Activated CD8-positive, alpha-beta memory T cell treated with anti-CD3 and anti-CD28 coated beads, Interleukin-2, amount 10 ng/mL, durations not matched to agents 7 days and 5 days (primary cell): ENCODE measurements around the gene GRIA3. TPM values are rescaled to one million over a fixed set of nuclear protein-coding genes. Genes with fewer than 3 reads are reported as not detected.

Source experiments
- ATAC-seq: fragments of 150-1000 bp; cut with Tn5 transposase; one replicate; pipeline ENCODE4 v1.10.0; 2021; ENCODE audit warnings: moderate library complexity
- CTCF ChIA-PET: fragments of 350-600 bp; sonication (Branson Sonifier 250); formaldehyde crosslinking; loops from one replicate; lab custom pipeline; 2021; ENCODE audit warnings: antibody characterized with exemption; lab: Charles Lee
- DNase-seq: peaks from one replicate; pipeline ENCODE4 v3.0.0-alpha.2; 2020
- H3K27ac Mint-ChIP-seq: one replicate; pipeline ENCODE4 v1.8.0; 2021; ENCODE audit warnings: mild to moderate bottlenecking, mixed read lengths
- H3K27me3 Mint-ChIP-seq: one replicate; pipeline ENCODE4 v1.8.0; 2021; ENCODE audit warnings: mixed read lengths
- H3K36me3 Mint-ChIP-seq: one replicate; pipeline ENCODE4 v1.8.0; 2021; ENCODE audit warnings: mild to moderate bottlenecking, mixed read lengths
- H3K4me1 Mint-ChIP-seq: one replicate; pipeline ENCODE4 v1.8.0; 2021; ENCODE audit warnings: mixed read lengths
- H3K4me3 Mint-ChIP-seq: one replicate; pipeline ENCODE4 v1.8.0; 2021; ENCODE audit warnings: mild to moderate bottlenecking, moderate library complexity, mixed read lengths
- H3K9me3 Mint-ChIP-seq: one replicate; pipeline ENCODE4 v1.8.0; 2022; ENCODE audit warnings: low read depth, mixed read lengths
- total RNA-seq, 2 experiments: library from RNA; stranded (reverse); gene quantifications; one replicate each; pipeline ENCODE4 v1.2.3, GENCODE V29; 2021

Gene GRIA3
- total RNA-seq, 2 experiments from 2014 or later = not detected

DNA sequence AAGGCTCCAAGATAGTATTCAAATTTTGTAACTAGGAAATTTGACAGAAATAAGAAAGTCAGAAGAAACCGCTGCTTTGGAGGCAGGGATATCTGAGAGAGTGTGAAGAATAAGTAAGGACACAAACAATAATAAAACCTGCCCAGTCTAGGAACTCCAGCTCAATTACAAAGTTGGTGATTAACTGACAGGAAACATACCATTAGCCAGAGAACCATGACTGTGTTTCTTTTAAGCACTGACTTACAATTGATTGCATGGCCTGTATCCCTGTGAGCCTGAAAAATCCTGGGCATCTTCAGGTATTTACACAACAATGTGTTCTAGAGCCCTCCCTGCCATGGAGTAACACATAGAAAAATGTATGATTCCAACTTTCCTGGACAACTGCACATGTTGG, 127.4 kb downstream of the GRIA3 start:
- DNase-seq (no peak), ATAC-seq (no peak)
- CTCF ChIA-PET = no interaction called here
- Mint-ChIP-seq H3K27me3 (no peaks in the 10 kb centered on the region), H3K9me3 (no peaks in the 10 kb centered on the region), H3K27ac (no peak overlapping the region), H3K4me3 (no peak overlapping the region), H3K36me3 (no peaks in the 10 kb centered on the region), H3K4me1 (no peaks in the 10 kb centered on the region)

DNA sequence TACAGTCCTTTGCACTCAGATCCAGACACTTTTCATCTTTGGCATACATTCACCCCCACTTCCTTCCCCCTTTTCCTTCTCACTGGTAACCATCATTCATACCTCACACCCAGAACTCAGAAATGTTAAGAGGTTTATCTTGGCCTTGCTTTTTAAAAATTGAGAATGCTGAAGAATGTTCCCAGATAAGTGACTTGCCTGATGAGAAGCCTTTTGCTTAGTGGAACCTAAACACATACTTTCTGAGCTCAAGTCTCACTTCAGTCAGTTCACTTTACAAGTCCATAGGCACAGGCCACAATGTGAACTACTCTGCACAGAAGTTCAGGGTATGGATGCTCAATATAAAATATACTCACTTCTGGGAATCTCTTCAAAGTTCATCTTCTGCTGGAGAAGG, 129.4 kb downstream of the GRIA3 start:
- H3K27ac Mint-ChIP-seq = no peak overlapping the region
- no peaks in the 10 kb centered on the region for H3K9me3 Mint-ChIP-seq
- CTCF ChIA-PET = no interaction called here
- no peaks in the 10 kb centered on the region for H3K36me3 Mint-ChIP-seq
- DNase-seq (no peak), ATAC-seq (no peak)
- H3K4me1 Mint-ChIP-seq = no peaks in the 10 kb centered on the region
- H3K4me3 Mint-ChIP-seq = no peak overlapping the region
- no peaks in the 10 kb centered on the region for H3K27me3 Mint-ChIP-seq

DNA sequence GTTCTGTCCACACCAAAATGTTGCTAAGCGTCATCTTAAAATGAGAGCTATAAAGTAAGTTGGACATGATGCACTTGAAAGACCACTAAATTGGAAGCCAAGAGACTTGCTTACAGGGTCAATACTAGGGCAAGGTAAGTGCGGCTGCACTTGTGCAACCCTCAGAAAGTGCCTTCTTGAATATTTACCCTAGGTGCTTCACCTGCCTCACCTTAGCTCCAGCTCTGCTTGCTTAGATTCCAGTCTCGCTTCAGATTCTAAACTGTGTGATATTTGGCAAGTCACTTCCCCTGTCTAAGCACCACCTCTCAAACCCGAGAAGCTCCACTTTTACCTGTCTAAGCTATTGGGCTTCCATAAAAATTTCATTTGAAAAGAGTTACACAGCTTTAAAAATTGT, 136.5 kb downstream of the GRIA3 start:
- DNase-seq (no peak), ATAC-seq (no peak)
- Mint-ChIP-seq H3K27ac (no peak overlapping the region), H3K9me3 (no peaks in the 10 kb centered on the region), H3K4me1 (no peaks in the 10 kb centered on the region), H3K4me3 (no peak overlapping the region), H3K27me3 (no peaks in the 10 kb centered on the region), H3K36me3 (no peaks in the 10 kb centered on the region)
- CTCF ChIA-PET = no interaction called here

DNA sequence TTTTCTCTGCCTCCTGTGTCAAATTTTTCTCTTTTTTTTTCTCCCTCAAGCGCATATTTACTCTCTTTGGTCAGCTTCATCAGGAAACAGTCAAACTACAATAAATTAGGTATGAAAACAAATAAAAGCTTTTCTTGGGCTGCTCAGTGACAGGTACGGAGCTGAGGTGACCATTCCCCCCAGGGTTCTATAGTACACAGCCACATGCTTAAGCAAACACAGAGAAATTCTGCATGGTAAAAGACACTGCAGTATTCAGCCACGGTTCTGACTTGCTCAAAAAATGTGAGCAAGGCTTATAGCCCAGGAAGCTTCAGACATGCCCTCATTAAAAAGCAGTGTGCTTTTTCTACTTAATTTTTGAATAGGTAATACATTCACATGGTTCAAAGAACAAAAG, 138.5 kb downstream of the GRIA3 start:
- Mint-ChIP-seq H3K4me3 (no peak overlapping the region), H3K4me1 (no peaks in the 10 kb centered on the region), H3K9me3 (no peaks in the 10 kb centered on the region), H3K27me3 (no peaks in the 10 kb centered on the region), H3K27ac (no peak overlapping the region), H3K36me3 (no peaks in the 10 kb centered on the region)
- DNase-seq = no peak
- no peak for ATAC-seq
- CTCF ChIA-PET = no interaction called here

DNA sequence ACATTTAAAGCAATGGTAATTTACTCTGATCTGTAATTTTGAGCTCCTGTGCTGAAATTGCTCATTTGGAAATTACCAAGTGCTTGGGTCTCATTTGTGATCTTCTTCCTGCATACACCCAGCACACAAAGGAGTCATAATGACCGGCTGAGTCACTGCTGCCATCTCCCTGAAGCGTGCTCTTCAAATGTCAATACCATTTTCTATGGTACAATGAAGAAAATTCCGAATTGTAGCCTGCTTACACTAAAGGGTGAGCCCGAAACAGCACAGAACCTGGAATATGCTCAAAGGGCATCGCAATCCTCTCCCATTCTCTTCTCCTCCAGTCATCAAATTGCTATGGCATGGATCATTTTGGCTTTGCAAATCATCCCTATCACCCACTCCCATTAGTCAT, 140.5 kb downstream of the GRIA3 start:
- H3K4me3 Mint-ChIP-seq = no peak overlapping the region
- CTCF ChIA-PET = no interaction called here
- no peaks in the 10 kb centered on the region for H3K4me1 Mint-ChIP-seq
- no peak for ATAC-seq
- H3K9me3 Mint-ChIP-seq = no peaks in the 10 kb centered on the region
- no peaks in the 10 kb centered on the region for H3K36me3 Mint-ChIP-seq
- H3K27me3 Mint-ChIP-seq = no peaks in the 10 kb centered on the region
- no peak for DNase-seq
- no peak overlapping the region for H3K27ac Mint-ChIP-seq

DNA sequence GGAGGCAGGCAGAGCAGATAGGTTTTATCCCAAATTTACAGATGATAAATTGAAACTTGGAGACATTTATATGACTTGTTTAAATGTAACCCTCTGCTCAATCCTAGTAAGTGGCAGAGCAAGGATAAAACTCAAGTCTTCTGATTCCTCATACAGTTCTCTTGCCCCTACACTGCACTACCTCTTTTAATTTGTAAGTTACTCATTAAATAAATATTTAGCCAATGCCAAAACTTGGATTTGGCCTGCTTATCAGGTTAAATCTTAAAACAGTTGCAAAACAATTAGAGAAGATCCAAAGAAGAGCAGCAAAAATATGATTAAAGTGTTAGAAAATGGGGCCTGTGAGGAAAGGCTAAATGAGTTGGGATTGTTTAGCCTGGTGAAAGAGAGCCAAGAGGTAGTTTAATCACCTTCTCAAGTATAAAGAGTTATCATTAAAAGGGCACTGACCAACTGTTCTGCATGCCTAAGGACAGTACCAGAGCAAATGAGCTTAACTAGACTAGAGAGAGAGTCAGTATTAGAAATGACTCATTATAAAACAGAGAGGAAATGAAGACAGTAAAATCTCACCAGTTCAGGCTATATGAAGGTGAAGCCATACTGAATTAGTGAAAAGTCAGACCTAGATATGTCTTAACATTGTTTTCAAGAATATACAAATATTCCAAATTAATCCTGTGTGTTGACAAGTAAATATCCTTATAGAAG, 146.3 kb downstream of the GRIA3 start:
- H3K36me3 Mint-ChIP-seq = no peaks in the 10 kb centered on the region
- H3K4me1 Mint-ChIP-seq = no peaks in the 10 kb centered on the region
- no peak overlapping the region for H3K4me3 Mint-ChIP-seq
- CTCF ChIA-PET = no interaction called here
- DNase-seq (no peak), ATAC-seq (no peak)
- H3K27ac Mint-ChIP-seq = no peak overlapping the region
- H3K9me3 Mint-ChIP-seq = no peaks in the 10 kb centered on the region
- H3K27me3 Mint-ChIP-seq = no peaks in the 10 kb centered on the region

DNA sequence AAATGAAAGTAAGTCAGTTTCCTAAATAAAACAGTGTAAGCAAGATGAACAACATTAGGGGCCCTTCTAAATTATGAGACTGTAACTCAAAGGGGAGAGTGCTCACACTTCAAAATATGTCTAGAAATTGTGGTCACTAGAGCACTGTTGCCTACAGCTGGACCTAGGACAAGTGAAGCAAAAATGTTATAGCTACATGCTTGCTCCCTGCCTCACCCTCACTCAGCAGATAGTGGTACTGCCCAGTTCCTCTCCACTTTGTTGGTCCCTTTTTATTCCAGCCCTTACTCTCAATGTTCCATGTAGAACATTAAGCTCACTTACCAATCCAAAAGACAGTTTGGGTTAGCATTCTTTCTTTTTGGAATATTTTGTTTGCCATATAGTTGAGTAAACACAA, 147.3 kb downstream of the GRIA3 start:
- DNase-seq (no peak), ATAC-seq (no peak)
- Mint-ChIP-seq H3K36me3 (no peaks in the 10 kb centered on the region), H3K27ac (no peak overlapping the region), H3K9me3 (no peaks in the 10 kb centered on the region), H3K4me3 (no peak overlapping the region), H3K27me3 (no peaks in the 10 kb centered on the region), H3K4me1 (no peaks in the 10 kb centered on the region)
- CTCF ChIA-PET = no interaction called here

DNA sequence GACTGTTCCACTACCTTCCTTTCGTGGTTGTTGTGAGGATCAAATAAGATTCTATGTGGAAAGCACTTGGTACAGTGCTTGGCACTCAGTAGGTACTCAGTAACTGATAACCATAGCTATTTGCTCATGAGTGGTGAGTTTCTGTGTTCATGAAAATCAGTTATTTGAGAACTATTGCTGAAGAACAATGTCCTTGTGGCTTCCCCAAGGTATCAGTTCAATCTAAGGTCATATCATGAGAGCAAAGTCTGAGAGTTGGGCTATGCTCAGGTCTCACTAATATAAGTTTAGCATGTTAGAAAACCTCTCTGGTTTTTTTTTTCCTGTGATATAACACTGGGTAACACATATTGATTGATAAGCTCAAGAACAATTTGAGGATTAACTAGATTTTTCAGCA, 147.8 kb downstream of the GRIA3 start:
- CTCF ChIA-PET = no interaction called here
- H3K9me3 Mint-ChIP-seq = no peaks in the 10 kb centered on the region
- no peak for DNase-seq
- H3K4me3 Mint-ChIP-seq = no peak overlapping the region
- no peaks in the 10 kb centered on the region for H3K4me1 Mint-ChIP-seq
- H3K27ac Mint-ChIP-seq = no peak overlapping the region
- H3K36me3 Mint-ChIP-seq = no peaks in the 10 kb centered on the region
- no peak for ATAC-seq
- no peaks in the 10 kb centered on the region for H3K27me3 Mint-ChIP-seq

DNA sequence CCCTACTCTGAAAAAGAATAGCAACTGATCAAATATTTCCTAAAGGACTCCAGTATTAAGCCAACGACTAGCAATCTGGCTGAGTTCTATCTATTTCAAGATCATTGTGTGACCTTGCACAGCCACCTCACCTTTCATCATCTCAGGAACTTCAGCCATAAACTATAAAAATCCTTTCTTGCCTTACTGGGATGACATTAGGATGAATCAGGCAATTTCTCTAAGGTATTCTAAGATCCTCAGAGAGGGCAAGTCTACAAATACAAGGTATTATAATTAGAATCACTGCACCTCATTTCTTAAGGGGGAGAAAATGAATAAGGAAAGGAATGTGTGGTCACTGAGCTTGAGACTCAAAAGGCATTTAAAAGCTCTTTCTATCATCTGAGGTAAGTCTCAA, 152.6 kb downstream of the GRIA3 start:
- DNase-seq (no peak), ATAC-seq (no peak)
- Mint-ChIP-seq H3K9me3 (no peaks in the 10 kb centered on the region), H3K27me3 (no peaks in the 10 kb centered on the region), H3K36me3 (no peaks in the 10 kb centered on the region), H3K27ac (no peak overlapping the region), H3K4me3 (no peak overlapping the region), H3K4me1 (peaks cover 2% of the 10 kb centered on the region)
- CTCF ChIA-PET = no interaction called here

DNA sequence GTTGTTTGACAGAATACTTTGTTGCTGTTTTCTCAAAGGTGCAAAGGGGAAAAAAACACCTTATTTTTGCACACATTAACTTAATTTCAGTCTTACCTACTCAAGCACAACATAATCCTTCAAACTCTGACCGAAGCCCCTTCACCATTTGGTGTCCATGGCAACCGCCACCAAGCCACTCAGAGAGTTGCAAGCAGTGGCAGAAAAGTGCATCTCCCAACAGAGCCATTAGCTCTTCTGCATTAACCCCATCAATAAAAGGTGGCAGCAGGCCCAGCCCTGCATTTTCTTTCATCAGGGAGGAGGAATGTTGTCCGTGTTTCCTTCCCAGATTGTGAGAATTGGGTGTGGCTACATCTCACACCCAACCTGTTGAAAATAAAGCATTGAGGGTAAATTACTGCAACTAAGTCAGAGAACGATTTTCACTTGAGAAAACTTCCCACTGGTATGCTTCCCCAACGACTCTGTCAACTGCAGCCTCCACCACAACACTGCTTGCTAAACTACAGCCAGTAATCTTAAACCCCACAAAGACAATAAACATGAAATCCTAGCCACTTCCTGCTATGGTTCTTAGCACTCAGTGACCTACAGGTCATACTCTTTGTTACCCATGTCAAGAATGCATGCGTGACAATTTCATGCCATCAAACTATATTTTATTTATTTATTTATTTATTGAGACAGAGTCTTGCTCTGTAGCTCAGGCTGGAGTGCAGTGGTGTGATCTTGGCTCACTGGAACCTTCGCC, 154.0 kb downstream of the GRIA3 start:
- Mint-ChIP-seq H3K27ac (no peak overlapping the region), H3K9me3 (no peaks in the 10 kb centered on the region), H3K27me3 (no peaks in the 10 kb centered on the region), H3K4me1 (peaks cover 2% of the 10 kb centered on the region), H3K4me3 (no peak overlapping the region), H3K36me3 (no peaks in the 10 kb centered on the region)
- DNase-seq (no peak), ATAC-seq (no peak)
- CTCF ChIA-PET = no interaction called here

DNA sequence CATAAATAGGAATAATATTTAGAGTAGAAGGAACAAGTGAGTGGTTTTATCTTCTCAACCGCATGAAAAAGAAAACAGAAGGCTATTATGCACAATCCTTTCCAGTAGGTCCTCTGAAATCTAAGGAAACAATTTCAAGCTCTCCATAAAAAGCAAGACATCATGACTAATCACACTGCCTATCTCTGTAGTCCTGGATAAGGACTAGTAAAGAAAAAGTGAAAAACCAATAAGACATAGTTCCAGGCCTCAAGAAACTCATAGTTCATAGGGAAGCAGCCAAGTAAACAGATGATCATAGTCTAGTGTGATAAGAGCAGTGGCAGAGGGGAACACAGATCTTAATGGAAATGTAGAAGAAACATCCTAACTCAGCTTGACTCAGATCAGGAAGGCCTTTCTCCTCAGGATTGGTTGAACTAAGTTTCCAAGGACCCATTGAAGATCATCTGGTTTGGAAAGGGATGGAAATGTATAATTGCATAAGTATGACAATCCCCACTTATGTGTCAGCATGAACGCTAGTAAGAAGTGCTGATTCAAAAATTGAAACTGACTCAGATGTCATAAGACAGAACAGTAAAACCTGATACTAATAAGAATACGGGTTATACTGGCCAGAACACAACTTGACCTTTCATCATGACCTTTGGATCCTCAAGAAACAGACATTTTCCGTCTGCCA, 155.3 kb downstream of the GRIA3 start:
- no peaks in the 10 kb centered on the region for H3K9me3 Mint-ChIP-seq
- ATAC-seq (no peak), DNase-seq (no peak)
- H3K27ac Mint-ChIP-seq = no peak overlapping the region
- CTCF ChIA-PET = no interaction called here
- H3K36me3 Mint-ChIP-seq = no peaks in the 10 kb centered on the region
- H3K4me3 Mint-ChIP-seq = no peak overlapping the region
- H3K4me1 Mint-ChIP-seq = peaks cover 2% of the 10 kb centered on the region
- no peaks in the 10 kb centered on the region for H3K27me3 Mint-ChIP-seq

DNA sequence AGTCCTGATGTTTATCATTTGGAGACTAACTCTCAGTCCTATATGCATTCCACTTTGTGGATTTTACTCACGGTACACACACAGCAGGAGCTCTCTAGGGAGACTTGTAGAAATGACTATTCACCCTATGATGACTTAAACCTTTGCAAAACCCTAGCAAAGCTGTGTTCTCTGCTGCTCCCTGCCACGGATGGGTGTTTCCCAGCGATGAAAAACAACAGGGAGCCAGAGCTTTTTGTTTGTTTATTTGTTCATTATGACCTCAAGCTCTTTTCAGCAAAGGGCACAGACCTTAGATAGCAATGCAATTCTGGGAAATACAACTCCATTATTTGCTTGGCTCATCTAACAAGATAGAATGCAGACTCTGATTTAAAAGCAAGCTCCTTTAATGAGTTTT, 156.6 kb downstream of the GRIA3 start:
- no peak overlapping the region for H3K27ac Mint-ChIP-seq
- H3K9me3 Mint-ChIP-seq = no peaks in the 10 kb centered on the region
- H3K4me3 Mint-ChIP-seq = no peak overlapping the region
- H3K36me3 Mint-ChIP-seq = no peaks in the 10 kb centered on the region
- DNase-seq (no peak), ATAC-seq (no peak)
- H3K4me1 Mint-ChIP-seq = peaks cover 2% of the 10 kb centered on the region
- H3K27me3 Mint-ChIP-seq = no peaks in the 10 kb centered on the region
- CTCF ChIA-PET = no interaction called here

DNA sequence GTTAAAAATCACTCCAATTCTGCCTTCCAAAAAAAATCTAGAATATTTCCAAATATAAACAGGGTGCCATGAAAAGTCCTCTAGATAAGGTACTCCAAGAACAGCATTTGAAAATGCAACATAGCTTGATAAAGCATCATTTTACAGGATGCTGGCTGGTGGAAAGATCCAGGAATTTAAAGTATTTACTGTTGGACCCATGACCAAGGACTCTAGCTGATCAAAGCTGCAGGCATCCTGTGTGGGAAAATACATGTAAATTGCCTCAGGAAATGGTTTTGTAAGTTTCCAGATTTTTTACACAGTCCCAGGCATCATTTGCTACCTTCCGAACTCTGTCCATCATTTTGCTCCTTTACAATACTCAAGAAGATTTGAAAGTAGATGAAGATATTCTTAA, 164.4 kb downstream of the GRIA3 start:
- Mint-ChIP-seq H3K36me3 (no peaks in the 10 kb centered on the region), H3K27me3 (no peaks in the 10 kb centered on the region), H3K4me3 (no peak overlapping the region), H3K9me3 (no peaks in the 10 kb centered on the region), H3K27ac (no peak overlapping the region), H3K4me1 (no peaks in the 10 kb centered on the region)
- CTCF ChIA-PET = no interaction called here
- ATAC-seq = no peak
- DNase-seq = no peak

DNA sequence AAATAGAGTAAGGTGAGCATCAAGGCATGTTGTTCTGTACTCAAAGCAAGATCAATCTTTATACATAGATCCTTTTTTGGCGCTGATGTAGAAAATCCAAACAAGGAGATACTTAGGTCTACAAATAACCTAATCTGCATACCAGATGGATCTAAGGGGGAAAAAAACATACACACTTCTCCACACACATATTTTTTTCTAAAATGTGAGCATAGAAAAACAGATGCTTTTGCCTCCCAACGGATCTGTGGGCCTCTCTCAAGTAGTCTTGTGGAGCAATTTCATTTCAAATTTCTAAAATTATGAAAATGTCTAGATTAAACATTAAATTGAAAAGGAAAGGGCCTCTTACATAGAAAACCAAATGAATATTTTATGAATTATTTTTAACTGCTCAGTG, 166.1 kb downstream of the GRIA3 start:
- no peak for ATAC-seq
- H3K4me3 Mint-ChIP-seq = no peak overlapping the region
- no peak for DNase-seq
- H3K4me1 Mint-ChIP-seq = no peaks in the 10 kb centered on the region
- no peaks in the 10 kb centered on the region for H3K9me3 Mint-ChIP-seq
- CTCF ChIA-PET = no interaction called here
- H3K27ac Mint-ChIP-seq = no peak overlapping the region
- H3K36me3 Mint-ChIP-seq = no peaks in the 10 kb centered on the region
- H3K27me3 Mint-ChIP-seq = no peaks in the 10 kb centered on the region
